Activated CD8-positive, alpha-beta T cell treated with anti-CD3 and anti-CD28 coated beads for 36 hours (primary cell): ENCODE data around the gene LRP1B. TPM values are rescaled to one million over a fixed set of nuclear protein-coding genes. Genes with fewer than 3 reads are reported as not detected.

Source experiments
- ATAC-seq: fragments of 200-7000 bp; cut with Tn5 transposase; one replicate; pipeline ENCODE4 v1.10.0; 2021; ENCODE audit warnings: mild to moderate bottlenecking, moderate library complexity
- CTCF ChIA-PET: fragments of 350-600 bp; sonication (Branson Sonifier 250); formaldehyde crosslinking; loops from one replicate; lab custom pipeline; 2021; ENCODE audit warnings: antibody characterized with exemption; lab: Charles Lee
- POLR2A ChIA-PET: fragments of 350-600 bp; sonication (Branson Sonifier 250); formaldehyde crosslinking; loops from one replicate; lab custom pipeline; 2021; ENCODE audit warnings: antibody characterized with exemption; lab: Charles Lee
- DNase-seq: peaks from one replicate; pipeline ENCODE4 v3.0.0-alpha.2; 2020
- H3K27ac Mint-ChIP-seq: one replicate; pipeline ENCODE4 v1.8.0; 2021; ENCODE audit warnings: mild to moderate bottlenecking, mixed read lengths
- H3K27me3 Mint-ChIP-seq: one replicate; pipeline ENCODE4 v1.8.0; 2021; ENCODE audit warnings: mixed read lengths
- H3K36me3 Mint-ChIP-seq: one replicate; pipeline ENCODE4 v1.8.0; 2021; ENCODE audit warnings: low read depth, mixed read lengths
- H3K4me1 Mint-ChIP-seq: one replicate; pipeline ENCODE4 v1.8.0; 2021; ENCODE audit warnings: low read depth, mixed read lengths
- H3K4me3 Mint-ChIP-seq: one replicate; pipeline ENCODE4 v1.8.0; 2021; ENCODE audit warnings: mild to moderate bottlenecking, moderate library complexity, mixed read lengths
- H3K9me3 Mint-ChIP-seq: one replicate; pipeline ENCODE4 v1.8.0; 2021; ENCODE audit warnings: mixed read lengths
- intact Hi-C: fragments of 100-400 bp; cut with micrococcal nuclease; formaldehyde crosslinking; loops from one replicate; pipeline ENCODE4 v1.10.0; 2022
- total RNA-seq, 2 experiments: library from RNA; stranded (reverse); gene quantifications; one replicate each; pipeline ENCODE4 v1.2.3, GENCODE V29; 2021
- TF ChIP-seq, protein P1 (sequence below): fragments of 200-600 bp; IDR thresholded peaks from one replicate; pipeline ENCODE4 v1.8.0; 2022; ENCODE audit warnings: antibody characterized with exemption, mild to moderate bottlenecking

LRP1B gene
- total RNA-seq, 2 experiments from 2014 or later: not detected

DNA sequence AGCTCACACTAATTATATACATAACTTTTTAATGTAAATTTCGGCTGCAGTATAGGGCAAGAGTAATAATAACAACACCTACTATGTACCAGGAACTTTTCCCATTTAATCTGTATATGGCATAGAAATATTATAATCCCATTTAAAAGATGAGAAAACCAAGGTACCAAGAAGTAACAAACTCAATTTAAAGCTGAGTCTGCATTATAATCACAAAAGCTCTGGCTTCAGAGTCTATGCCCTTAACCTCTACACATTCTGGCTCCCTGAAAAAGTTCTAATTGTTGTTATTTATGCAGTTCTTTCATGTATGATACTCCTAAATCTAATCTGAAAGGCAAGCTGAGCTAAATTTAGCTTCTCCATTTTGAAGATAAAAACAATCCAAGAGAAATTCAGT, 1675.5 kb downstream of the LRP1B start:
- POLR2A ChIA-PET: no interaction called here
- TF ChIP-seq, protein P1, sequence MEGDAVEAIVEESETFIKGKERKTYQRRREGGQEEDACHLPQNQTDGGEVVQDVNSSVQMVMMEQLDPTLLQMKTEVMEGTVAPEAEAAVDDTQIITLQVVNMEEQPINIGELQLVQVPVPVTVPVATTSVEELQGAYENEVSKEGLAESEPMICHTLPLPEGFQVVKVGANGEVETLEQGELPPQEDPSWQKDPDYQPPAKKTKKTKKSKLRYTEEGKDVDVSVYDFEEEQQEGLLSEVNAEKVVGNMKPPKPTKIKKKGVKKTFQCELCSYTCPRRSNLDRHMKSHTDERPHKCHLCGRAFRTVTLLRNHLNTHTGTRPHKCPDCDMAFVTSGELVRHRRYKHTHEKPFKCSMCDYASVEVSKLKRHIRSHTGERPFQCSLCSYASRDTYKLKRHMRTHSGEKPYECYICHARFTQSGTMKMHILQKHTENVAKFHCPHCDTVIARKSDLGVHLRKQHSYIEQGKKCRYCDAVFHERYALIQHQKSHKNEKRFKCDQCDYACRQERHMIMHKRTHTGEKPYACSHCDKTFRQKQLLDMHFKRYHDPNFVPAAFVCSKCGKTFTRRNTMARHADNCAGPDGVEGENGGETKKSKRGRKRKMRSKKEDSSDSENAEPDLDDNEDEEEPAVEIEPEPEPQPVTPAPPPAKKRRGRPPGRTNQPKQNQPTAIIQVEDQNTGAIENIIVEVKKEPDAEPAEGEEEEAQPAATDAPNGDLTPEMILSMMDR: no peak
- H3K36me3 Mint-ChIP-seq: no peaks in the 10 kb centered on the region
- no peak for DNase-seq
- H3K27me3 Mint-ChIP-seq: no peaks in the 10 kb centered on the region
- no peak overlapping the region for H3K27ac Mint-ChIP-seq
- no peak overlapping the region for H3K4me3 Mint-ChIP-seq
- ATAC-seq: no peak
- H3K9me3 Mint-ChIP-seq: no peaks in the 10 kb centered on the region
- H3K4me1 Mint-ChIP-seq: no peaks in the 10 kb centered on the region
- intact Hi-C loops: no loop called here
- CTCF ChIA-PET: no interaction called here

GRCh38 chr2:140454717-140455116, 1676.1 kb downstream of the LRP1B start:
- no peak for ATAC-seq
- intact Hi-C loops: no loop called here

DNA sequence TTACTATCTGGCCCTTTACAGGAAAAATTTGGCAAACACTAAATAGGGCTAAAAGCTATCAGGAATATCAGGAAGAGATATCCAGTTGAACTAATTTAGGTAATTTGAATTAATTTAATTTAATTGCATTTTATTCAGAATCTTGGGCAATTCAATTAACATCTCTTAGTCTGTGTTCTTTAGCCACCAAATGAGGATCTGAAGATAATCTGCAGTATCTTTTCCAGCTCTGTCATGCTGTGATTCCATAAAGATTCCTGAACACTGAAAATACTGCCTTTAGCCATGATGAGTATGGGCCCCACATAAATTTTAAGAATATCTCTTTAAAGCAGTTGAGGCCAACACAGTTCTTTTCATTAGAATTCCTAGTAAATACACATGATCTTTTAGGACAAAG, 1679.5 kb downstream of the LRP1B start:
- DNase-seq (no peak), ATAC-seq (no peak)
- Mint-ChIP-seq H3K27ac (no peak overlapping the region), H3K27me3 (no peaks in the 10 kb centered on the region), H3K4me1 (no peaks in the 10 kb centered on the region), H3K36me3 (no peaks in the 10 kb centered on the region), H3K4me3 (no peak overlapping the region), H3K9me3 (peaks cover 7% of the 10 kb centered on the region)
- CTCF ChIA-PET: no interaction called here
- TF ChIP-seq, protein P1: no peak
- POLR2A ChIA-PET: no interaction called here
- intact Hi-C loops: no loop called here

More at GRCh38 chr2:140454717-140455116, 1676.1 kb downstream of the LRP1B start:
- Mint-ChIP-seq H3K4me1 (no peaks in the 10 kb centered on the region), H3K27ac (no peak overlapping the region), H3K36me3 (no peaks in the 10 kb centered on the region), H3K27me3 (no peaks in the 10 kb centered on the region), H3K9me3 (peaks cover 3% of the 10 kb centered on the region), H3K4me3 (no peak overlapping the region)
- CTCF ChIA-PET: no interaction called here
- no peak for DNase-seq
- POLR2A ChIA-PET: no interaction called here
- TF ChIP-seq, protein P1: no peak

- TF ChIP-seq, protein P1: no peak
- Mint-ChIP-seq H3K27ac (no peak overlapping the region), H3K4me3 (no peak overlapping the region), H3K27me3 (no peaks in the 10 kb centered on the region), H3K36me3 (no peaks in the 10 kb centered on the region), H3K4me1 (no peaks in the 10 kb centered on the region), H3K9me3 (peaks cover 3% of the 10 kb centered on the region)
- POLR2A ChIA-PET: no interaction called here
- DNase-seq: no peak
- no peak for ATAC-seq
- intact Hi-C loops: no loop called here
- CTCF ChIA-PET: no interaction called here
Measured at GRCh38 chr2:140442319-140442718, 1688.5 kb downstream of the LRP1B start.

DNA sequence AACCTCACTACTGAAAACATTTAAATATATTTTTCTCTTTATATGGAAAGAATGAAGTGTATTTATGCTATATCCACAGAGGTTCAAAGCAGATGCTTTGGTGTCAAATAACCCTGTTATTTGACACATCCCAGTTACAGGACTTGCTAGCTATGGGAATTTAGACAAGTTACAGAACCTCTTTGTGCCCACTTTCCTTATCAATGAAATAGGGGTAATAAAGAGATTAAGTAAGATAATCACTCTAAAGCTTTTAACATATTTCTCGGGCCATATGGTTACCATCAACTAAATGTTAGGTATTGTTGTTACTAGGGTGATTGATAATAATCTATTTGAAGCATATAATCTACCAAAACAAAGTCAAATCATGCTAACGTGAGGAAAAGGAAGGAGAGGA, 1690.0 kb downstream of the LRP1B start:
- no peak overlapping the region for H3K4me3 Mint-ChIP-seq
- POLR2A ChIA-PET: no interaction called here
- CTCF ChIA-PET: no interaction called here

More for the DNA sequence above, 1690.0 kb downstream of the LRP1B start:
- Mint-ChIP-seq H3K27ac (no peak overlapping the region), H3K4me1 (no peaks in the 10 kb centered on the region), H3K27me3 (no peaks in the 10 kb centered on the region), H3K36me3 (no peaks in the 10 kb centered on the region), H3K9me3 (no peaks in the 10 kb centered on the region)
- ATAC-seq: no peak
- intact Hi-C loops: no loop called here
- no peak for DNase-seq
- TF ChIP-seq, protein P1: no peak
